NCI-H2081 (cell line): ENCODE results near the gene CIITA.

Experiments
- DNase-seq, 2 experiments: peaks; one replicate each; lab custom pipeline; 2025; lab: John Stamatoyannopoulos, UW

The CIITA gene

GRCh38 chr16:10978871-10979446 lies 102.0 kb downstream of the CIITA start:
- DNase-seq = no peak

- DNase-seq = no peak
These were observed 103.0 kb downstream of the CIITA start for GRCh38 chr16:10979717-10980601.

GRCh38 chr16:10980813-10981212 lies 103.8 kb downstream of the CIITA start:
- no peak for DNase-seq

- DNase-seq = peak in 1 of 2 experiments; percentile 12
These were observed 104.8 kb downstream of the CIITA start for GRCh38 chr16:10981697-10982216.

GRCh38 chr16:10982465-10983150 lies 105.6 kb downstream of the CIITA start:
- DNase-seq = no peak

GRCh38 chr16:10983159-10983558 lies 106.2 kb downstream of the CIITA start:
- DNase-seq = no peak

- DNase-seq = no peak
These were observed 107.5 kb downstream of the CIITA start for GRCh38 chr16:10984509-10984908.
